ENCODE results near the gene TATDN2. TPM values are rescaled to one million over a fixed set of nuclear protein-coding genes. Genes with fewer than 3 reads are reported as not detected.
A peak's percentile ranks its signal among the peaks of the same experiment; 100 is the strongest.

TATDN2 gene
- total and polyA plus RNA-seq, 9 of the 15 experiments (the other 6 are each of a cell fraction or from before 2014, with no cell fraction given), result 5.2 to 44.7 (median 25.8) TPM

GRCh38 chr3:10242182-10243065 is 5.8 kb upstream of the TATDN2 start (continued):
- TF ChIP-seq, protein P1, sequence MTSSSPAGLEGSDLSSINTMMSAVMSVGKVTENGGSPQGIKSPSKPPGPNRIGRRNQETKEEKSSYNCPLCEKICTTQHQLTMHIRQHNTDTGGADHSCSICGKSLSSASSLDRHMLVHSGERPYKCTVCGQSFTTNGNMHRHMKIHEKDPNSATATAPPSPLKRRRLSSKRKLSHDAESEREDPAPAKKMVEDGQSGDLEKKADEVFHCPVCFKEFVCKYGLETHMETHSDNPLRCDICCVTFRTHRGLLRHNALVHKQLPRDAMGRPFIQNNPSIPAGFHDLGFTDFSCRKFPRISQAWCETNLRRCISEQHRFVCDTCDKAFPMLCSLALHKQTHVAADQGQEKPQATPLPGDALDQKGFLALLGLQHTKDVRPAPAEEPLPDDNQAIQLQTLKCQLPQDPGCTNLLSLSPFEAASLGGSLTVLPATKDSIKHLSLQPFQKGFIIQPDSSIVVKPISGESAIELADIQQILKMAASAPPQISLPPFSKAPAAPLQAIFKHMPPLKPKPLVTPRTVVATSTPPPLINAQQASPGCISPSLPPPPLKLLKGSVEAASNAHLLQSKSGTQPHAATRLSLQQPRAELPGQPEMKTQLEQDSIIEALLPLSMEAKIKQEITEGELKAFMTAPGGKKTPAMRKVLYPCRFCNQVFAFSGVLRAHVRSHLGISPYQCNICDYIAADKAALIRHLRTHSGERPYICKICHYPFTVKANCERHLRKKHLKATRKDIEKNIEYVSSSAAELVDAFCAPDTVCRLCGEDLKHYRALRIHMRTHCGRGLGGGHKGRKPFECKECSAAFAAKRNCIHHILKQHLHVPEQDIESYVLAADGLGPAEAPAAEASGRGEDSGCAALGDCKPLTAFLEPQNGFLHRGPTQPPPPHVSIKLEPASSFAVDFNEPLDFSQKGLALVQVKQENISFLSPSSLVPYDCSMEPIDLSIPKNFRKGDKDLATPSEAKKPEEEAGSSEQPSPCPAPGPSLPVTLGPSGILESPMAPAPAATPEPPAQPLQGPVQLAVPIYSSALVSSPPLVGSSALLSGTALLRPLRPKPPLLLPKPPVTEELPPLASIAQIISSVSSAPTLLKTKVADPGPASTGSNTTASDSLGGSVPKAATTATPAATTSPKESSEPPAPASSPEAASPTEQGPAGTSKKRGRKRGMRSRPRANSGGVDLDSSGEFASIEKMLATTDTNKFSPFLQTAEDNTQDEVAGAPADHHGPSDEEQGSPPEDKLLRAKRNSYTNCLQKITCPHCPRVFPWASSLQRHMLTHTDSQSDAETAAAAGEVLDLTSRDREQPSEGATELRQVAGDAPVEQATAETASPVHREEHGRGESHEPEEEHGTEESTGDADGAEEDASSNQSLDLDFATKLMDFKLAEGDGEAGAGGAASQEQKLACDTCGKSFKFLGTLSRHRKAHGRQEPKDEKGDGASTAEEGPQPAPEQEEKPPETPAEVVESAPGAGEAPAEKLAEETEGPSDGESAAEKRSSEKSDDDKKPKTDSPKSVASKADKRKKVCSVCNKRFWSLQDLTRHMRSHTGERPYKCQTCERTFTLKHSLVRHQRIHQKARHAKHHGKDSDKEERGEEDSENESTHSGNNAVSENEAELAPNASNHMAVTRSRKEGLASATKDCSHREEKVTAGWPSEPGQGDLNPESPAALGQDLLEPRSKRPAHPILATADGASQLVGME (CRISPR knock-in tag; IDR thresholded peaks at IDR 0.05), result no peak
- no peak for TF ChIP-seq E2F4 (CRISPR knock-in tag; IDR thresholded peaks at IDR 0.05; ENCODE audit: low read depth)
- TF ChIP-seq MTF1 (CRISPR knock-in tag; IDR thresholded peaks at IDR 0.05; ENCODE audit: borderline replicate concordance), result no peak
- no peak for TF ChIP-seq TSC22D4 (tag; IDR thresholded peaks at IDR 0.05)
- TF ChIP-seq FOXK2 (conservative IDR thresholded peaks at IDR 0.05 in 1 of 2, IDR thresholded peaks at IDR 0.05 in 1 of 2; ENCODE audit: low read depth in 2 of 2), result no peak
- peak; percentile 28; the same call in 1 of the 2 replicates for TF ChIP-seq MAFK (IDR thresholded peaks at IDR 0.05; ENCODE audit: low read length)
- TF ChIP-seq FOS (IDR thresholded peaks at IDR 0.05; ENCODE audit: extremely low read depth, insufficient read length), result no peak
- TF ChIP-seq, protein P2, sequence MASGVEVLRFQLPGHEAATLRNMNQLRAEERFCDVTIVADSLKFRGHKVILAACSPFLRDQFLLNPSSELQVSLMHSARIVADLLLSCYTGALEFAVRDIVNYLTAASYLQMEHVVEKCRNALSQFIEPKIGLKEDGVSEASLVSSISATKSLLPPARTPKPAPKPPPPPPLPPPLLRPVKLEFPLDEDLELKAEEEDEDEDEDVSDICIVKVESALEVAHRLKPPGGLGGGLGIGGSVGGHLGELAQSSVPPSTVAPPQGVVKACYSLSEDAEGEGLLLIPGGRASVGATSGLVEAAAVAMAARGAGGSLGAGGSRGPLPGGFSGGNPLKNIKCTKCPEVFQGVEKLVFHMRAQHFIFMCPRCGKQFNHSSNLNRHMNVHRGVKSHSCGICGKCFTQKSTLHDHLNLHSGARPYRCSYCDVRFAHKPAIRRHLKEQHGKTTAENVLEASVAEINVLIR (CRISPR knock-in tag; IDR thresholded peaks at IDR 0.05), result 0 out of 2 replicates have a peak, but pooled peaks have one; percentile 51
- TF ChIP-seq GATAD2B (IDR thresholded peaks at IDR 0.05; ENCODE audit: borderline replicate concordance), result no peak
- no peak for TF ChIP-seq TAL1 (IDR thresholded peaks at IDR 0.05)
- TF ChIP-seq ZKSCAN1 (IDR thresholded peaks at IDR 0.05; ENCODE audit: low read depth, low read length), result no peak
- TF ChIP-seq TAF9B (IDR thresholded peaks at IDR 0.05; ENCODE audit: partially characterized antibody), result no peak
- no peak for TF ChIP-seq ZBTB8A (IDR thresholded peaks at IDR 0.05; ENCODE audit: partially characterized antibody)
- TF ChIP-seq RNF2 (IDR thresholded peaks at IDR 0.05), result peak; percentile 65; the same call in 1 of the 2 replicates
- no peak for TF ChIP-seq NR4A1 (CRISPR knock-in tag; IDR thresholded peaks at IDR 0.05)
- 0 out of 2 replicates have a peak, but pooled peaks have one; percentile 21 for TF ChIP-seq NR4A1 (tag; IDR thresholded peaks at IDR 0.05)
- TF ChIP-seq, protein P3, sequence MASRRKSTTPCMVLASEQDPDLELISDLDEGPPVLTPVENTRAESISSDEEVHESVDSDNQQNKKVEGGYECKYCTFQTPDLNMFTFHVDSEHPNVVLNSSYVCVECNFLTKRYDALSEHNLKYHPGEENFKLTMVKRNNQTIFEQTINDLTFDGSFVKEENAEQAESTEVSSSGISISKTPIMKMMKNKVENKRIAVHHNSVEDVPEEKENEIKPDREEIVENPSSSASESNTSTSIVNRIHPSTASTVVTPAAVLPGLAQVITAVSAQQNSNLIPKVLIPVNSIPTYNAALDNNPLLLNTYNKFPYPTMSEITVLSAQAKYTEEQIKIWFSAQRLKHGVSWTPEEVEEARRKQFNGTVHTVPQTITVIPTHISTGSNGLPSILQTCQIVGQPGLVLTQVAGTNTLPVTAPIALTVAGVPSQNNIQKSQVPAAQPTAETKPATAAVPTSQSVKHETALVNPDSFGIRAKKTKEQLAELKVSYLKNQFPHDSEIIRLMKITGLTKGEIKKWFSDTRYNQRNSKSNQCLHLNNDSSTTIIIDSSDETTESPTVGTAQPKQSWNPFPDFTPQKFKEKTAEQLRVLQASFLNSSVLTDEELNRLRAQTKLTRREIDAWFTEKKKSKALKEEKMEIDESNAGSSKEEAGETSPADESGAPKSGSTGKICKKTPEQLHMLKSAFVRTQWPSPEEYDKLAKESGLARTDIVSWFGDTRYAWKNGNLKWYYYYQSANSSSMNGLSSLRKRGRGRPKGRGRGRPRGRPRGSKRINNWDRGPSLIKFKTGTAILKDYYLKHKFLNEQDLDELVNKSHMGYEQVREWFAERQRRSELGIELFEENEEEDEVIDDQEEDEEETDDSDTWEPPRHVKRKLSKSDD (conservative IDR thresholded peaks at IDR 0.05; ENCODE audit: low read length), result no peak

Measured in K562 (cell line).